NK-92 treated with Interleukin-12 subunit alpha and Interleukin-12 subunit beta, amount 100 ng/mL, for 24 hours (cell line): ENCODE data around the gene FTH1.
A peak's percentile ranks its signal among the peaks of the same experiment; 100 is the strongest.
"Not testable (repeated sequence)": the region's sequence is repeated elsewhere in the genome, so short reads cannot be mapped to it uniquely, and the experiment has no call there.

ENCODE experiments used
- DNase-seq: peaks from one replicate; lab custom pipeline; 2025; lab: John Stamatoyannopoulos, UW

FTH1 gene

GRCh38 chr11:61978703-61979661, 11.5 kb upstream of the FTH1 start:
- no peak for DNase-seq

DNA sequence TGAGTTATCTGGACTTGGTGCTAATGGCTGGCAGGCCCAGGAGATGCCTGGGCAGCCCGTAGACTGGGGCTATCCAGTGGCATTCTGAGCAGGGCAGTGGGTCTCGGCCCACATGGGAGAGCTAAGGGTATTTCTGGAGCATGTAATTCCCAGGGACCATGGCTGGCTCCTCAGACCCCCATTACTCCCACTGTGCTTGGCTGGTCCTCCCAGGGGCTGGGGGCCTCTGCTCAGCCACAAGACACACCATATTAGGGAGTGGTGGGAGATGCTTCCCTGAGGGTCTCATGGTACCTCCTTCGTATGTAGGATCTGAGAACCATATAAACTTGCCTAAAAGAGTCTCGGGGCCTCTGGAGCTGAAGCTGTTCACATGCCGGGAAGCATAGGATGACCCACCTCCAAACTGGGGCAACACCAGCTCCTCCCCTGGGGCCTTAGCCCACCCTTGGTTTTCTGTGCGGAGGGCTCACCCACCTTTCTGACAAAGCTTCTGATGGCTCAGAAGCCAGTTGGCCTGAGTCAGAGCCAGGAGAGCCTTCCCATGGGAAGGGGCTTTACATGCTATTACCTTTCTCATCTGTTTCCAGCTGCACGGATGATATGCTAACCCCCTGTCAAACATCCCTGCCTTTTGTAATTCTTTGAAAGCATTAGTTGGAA, 9.5 kb upstream of the FTH1 start:
- no peak for DNase-seq

DNA sequence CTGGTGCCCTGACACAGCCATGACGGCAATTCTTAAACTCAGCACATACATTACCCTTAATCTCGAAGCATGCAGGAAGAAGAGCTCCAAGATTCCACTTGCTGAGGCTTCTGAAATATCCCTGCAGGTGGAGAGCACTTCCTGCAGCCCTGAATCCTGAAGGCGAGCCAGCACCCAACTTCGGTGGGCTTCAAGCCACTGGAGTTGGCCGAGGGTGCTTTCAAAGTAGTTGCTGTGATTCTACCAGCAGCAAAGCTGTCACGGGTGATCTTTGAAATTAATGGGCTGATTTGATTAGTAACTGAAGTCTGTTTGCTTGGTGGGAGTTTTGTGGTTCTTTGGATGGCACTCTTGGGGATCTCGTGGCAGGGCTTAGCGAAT, 9.0 kb upstream of the FTH1 start:
- DNase-seq, result no peak

GRCh38 chr11:61975638-61976419, 8.4 kb upstream of the FTH1 start:
- no peak for DNase-seq

- no peak for DNase-seq
These were observed 7.6 kb upstream of the FTH1 start for GRCh38 chr11:61974766-61975631.

DNA sequence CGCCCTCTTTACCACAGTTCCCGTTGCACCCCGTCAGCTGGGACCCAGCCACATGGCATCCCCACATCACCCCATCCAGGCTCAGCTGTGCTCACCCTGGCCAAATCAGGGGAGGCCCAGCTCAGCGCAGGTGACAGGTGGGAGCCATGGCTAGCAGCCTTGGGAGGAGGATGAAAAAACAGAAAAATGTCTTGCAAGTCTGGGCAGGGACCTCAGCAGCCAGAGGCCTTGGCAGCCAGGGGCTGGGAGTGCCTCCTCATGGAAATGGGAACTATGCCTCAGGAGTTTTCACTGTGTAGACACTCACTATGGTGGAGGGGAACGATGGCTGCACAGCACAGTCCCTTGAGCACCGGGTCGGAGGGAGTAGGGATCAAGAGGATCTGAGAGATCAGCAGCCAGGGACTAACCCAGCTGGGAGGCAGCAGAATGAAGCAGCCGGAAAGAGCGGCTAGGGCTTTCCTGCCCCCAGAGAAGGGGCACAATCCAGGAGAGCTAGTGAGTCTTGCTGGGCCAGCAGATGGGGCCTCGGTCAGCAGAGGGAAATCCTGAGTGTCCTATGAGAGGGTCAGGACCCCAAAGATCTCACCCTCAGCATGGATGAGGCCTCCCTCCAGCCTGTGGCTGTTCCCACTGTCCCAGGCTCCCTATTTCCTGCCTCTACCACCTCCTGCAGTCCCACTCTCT, 6.2 kb upstream of the FTH1 start:
- no peak for DNase-seq

GRCh38 chr11:61972672-61973475, 5.4 kb upstream of the FTH1 start:
- DNase-seq, result no peak

- DNase-seq, result no peak
These were observed 4.8 kb upstream of the FTH1 start for GRCh38 chr11:61972112-61972671.

- peak; percentile 80 for DNase-seq
These were observed 4.0 kb upstream of the FTH1 start for GRCh38 chr11:61971248-61972111.

DNA sequence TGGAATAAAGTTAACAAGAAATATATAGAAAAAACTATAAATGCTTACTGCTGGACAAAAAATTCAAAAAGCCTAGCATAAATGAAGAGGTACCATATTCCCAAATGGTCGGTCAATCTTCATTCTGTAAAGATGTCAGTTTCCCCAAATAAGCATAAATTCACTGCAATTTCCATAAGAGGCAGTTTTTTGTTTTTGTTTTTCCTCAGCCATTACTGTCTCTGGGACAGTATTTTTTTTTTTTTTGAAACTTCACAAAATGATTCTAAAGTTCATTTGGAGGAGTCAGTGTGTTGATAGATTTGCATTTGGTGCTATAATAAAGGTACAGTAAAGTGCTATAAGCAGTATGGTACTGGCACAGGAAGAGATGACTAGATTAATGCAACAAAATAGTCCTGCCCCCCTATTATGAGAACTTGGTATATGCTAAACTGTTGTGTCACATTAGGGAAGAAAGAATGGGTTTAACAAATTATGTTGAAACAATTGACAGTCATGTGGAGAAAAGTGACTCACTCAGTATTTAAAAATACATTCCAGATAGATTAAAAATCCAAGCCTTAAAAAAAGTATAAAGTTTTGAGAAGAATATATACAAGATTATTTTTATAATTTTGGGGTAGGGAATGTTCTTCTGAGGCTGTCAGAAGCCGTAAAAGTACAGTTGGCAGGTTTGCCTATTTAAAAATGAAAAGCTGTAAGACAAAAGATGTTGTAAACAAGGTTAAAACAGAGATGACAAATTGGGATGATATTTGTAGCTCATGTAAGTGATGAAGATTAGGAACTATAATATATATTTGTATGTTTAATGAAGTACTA, 2.6 kb upstream of the FTH1 start:
- DNase-seq, result no peak

- DNase-seq, result no peak
These were observed 1.9 kb upstream of the FTH1 start for GRCh38 chr11:61969391-61969758.

DNA sequence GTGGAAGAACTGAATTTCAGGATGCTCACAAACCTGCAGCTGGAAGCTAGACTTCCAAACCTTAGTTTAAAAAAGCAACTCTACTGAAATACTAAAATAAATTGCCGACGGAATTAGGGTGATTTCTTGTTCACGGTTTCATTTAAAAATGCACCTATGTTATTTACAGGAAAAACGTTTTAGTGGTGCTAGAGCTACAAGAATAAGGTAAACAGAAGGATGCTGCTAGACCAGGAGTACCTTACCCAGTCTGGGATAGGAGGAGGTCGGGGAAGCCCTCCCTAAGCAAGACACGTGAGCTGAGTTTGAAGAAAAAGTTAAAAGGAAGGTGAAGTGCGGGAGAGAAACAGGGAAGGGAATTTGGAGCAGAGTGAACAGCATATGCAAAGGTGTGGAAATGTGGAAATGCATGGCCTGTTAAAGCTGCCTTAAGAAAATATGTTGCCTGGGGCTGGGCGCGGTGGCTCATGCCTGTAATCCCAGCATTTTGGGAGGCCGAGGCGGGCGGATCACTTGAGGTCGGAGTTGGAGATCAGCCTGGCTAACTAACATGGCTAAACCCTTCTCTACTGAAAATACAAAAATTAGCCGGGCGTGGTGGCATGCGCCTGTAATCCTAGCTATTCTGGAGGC, 1.4 kb upstream of the FTH1 start:
- no peak for DNase-seq

DNA sequence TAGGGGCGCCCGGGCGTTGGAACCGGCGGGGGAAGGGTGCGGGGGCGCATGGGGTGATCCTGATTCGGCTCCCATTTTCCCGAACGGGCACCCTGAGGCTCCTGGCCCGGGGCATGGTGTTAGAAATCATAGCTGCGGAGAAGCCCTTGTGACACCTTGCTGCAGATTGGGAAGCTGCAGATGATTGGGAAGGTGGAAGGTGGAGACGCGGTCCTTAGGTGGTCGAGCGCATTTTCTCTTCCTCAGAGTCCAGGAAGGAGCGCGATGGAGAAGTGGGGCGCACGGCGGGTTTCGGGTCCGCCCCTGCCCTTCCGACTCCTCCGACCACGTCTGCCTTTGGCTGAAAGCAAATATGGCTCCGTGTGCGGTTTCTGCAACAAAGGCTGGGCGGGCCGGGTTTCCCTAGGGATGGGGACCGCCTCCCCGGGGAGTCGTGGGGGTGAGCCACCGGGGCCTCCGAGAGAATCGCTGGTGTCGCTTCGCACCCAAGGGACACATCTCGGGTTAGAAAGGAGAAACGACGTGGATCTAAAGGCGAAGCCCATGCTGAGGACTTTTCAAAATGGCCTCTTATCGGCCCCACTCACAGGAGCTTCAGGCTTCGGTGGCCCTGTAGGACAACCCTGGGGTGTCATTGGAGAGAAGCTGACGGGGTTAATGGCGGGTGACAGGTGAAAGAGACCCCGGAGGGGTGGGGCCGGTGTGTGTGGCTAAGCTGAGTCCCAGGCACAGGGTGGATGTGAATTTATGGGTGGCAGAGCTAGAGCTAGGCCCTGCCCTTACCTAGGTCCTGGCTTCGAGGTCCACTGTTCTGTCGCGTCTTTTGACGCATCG, 707 bp upstream of the FTH1 start:
- no peak for DNase-seq

- DNase-seq, result no peak
These were observed 709 bp downstream of the FTH1 start for GRCh38 chr11:61966734-61967115.

DNA sequence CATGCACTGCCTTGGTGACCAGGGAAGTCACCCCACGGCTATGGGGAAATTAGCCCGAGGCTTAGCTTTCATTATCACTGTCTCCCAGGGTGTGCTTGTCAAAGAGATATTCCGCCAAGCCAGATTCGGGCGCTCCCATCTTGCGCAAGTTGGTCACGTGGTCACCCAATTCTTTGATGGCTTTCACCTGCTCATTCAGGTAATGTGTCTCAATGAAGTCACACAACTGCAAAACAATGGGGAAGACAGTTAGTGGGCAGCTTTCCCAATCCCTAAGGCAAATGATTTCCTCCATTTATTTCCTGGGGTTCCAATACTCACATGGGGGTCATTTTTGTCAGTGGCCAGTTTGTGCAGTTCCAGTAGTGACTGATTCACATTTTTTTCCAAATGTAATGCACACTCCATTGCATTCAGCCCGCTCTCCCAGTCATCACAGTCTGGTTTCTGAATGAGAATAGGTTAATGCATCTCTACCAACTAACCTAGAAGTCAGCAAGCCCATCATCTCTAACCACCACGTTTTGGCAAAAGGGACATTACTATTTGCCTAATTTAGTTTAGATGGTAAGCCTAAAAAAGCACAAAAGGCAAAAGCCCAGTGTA, 2.7 kb downstream of the FTH1 start:
- DNase-seq, result not testable (repeated sequence)

DNA sequence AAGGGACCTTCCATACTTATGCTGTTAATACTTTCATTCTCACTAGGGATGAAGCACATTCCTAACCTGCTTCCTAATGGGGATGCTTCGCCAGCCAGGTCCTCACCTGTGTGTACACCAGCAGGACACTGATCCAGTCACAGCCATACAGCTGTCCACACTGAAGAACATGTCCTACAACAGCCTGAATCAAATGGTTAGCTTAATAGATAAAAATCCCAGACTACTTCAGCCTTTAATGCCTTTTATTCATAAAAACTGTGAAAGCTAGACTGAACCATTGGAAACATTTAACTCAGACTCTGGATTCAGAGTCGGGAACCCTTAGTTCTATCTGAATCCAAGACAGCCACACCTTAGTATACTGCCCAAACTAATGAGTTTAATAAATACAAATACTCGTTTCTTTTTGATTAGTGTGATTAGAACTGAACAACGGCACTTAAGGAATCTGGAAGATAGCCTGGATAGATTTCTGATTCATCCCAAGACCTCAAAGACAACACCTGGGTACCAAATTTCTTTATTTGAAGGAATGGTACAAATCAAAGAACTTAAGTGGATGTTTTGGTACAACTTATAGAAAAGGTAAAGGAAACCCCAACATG, 3.3 kb downstream of the FTH1 start:
- no peak for DNase-seq
